BJ (cell line): ENCODE data around the gene C11orf97. TPM values are rescaled to one million over a fixed set of nuclear protein-coding genes. Genes with fewer than 3 reads are reported as not detected.
A peak's percentile ranks its signal among the peaks of the same experiment; 100 is the strongest.

Source experiments
- CTCF ChIA-PET: fragments of 350-600 bp; formaldehyde crosslinking; extraction: SDS; loops from one replicate; lab custom pipeline; 2021; ENCODE audit warnings: antibody characterized with exemption, inconsistent platforms; lab: Yijun Ruan, JAX
- POLR2A ChIA-PET: fragments of 300-600 bp; sonication (Branson Sonifier 250); formaldehyde crosslinking; extraction: SDS; loops from one replicate; lab custom pipeline; 2021; ENCODE audit warnings: antibody characterized with exemption; lab: Charles Lee
- DNase-seq: peaks from one replicate; pipeline ENCODE4 v3.0.0-alpha.2; 2011; ENCODE audit warnings: low read depth
- H3K27me3 ChIP-seq: 2 replicates; pipeline ENCODE4 v1.6.0; 2011; ENCODE audit warnings: low read length; ENCODE audit not compliant: control insufficient read depth, insufficient read depth
- H3K36me3 ChIP-seq: 2 replicates; pipeline ENCODE4 v1.5.1; 2011; ENCODE audit warnings: low read length; ENCODE audit not compliant: control insufficient read depth, insufficient read depth
- H3K4me3 ChIP-seq: 2 replicates; pipeline ENCODE4 v1.5.1; 2011; ENCODE audit warnings: low read depth, mild to moderate bottlenecking, control low read depth, low read length
- polyA plus RNA-seq: library from polyadenylated mRNA; depleted of rRNA; stranded (reverse); fragments of >200 nt; gene quantifications from 2 replicates; pipeline ENCODE4 v1.2.3, GENCODE V29; 2011
- TF ChIP-seq, protein P1 (sequence below): IDR thresholded peaks from 2 replicates; pipeline ENCODE4 v1.5.1; 2011; ENCODE audit warnings: low read depth, mild to moderate bottlenecking, control low read depth, inconsistent platforms, low read length, moderate library complexity; ENCODE audit not compliant: insufficient read depth

The C11orf97 gene
- polyA plus RNA-seq, 1 experiment = not detected

DNA sequence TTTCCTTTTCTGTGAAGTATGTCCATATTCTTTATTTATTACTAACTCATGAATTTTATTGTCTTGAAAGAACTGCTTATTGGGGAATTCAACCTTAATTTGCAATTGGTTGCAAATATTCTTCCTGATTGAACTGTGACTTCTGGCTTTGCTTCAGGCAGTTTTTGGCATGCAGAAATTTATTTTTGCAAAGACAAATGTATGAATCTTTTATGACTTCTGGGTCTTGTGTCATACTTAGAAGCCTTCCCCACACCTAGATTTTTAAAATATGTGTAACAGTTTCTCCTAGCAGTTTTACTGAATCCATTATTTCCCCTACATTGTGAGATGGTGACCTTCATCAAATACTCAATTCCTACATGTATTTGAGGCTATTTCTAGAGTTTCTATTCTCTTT is 30.9 kb upstream of the C11orf97 start:
- ChIA-PET POLR2A (no interaction called here), CTCF (no interaction called here)
- no peak overlapping the region for H3K4me3 ChIP-seq
- H3K27me3 ChIP-seq = no peaks in the 10 kb centered on the region
- DNase-seq = no peak
- TF ChIP-seq, protein P1, sequence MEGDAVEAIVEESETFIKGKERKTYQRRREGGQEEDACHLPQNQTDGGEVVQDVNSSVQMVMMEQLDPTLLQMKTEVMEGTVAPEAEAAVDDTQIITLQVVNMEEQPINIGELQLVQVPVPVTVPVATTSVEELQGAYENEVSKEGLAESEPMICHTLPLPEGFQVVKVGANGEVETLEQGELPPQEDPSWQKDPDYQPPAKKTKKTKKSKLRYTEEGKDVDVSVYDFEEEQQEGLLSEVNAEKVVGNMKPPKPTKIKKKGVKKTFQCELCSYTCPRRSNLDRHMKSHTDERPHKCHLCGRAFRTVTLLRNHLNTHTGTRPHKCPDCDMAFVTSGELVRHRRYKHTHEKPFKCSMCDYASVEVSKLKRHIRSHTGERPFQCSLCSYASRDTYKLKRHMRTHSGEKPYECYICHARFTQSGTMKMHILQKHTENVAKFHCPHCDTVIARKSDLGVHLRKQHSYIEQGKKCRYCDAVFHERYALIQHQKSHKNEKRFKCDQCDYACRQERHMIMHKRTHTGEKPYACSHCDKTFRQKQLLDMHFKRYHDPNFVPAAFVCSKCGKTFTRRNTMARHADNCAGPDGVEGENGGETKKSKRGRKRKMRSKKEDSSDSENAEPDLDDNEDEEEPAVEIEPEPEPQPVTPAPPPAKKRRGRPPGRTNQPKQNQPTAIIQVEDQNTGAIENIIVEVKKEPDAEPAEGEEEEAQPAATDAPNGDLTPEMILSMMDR = no peak
- peaks cover 3% of the 10 kb centered on the region for H3K36me3 ChIP-seq

DNA sequence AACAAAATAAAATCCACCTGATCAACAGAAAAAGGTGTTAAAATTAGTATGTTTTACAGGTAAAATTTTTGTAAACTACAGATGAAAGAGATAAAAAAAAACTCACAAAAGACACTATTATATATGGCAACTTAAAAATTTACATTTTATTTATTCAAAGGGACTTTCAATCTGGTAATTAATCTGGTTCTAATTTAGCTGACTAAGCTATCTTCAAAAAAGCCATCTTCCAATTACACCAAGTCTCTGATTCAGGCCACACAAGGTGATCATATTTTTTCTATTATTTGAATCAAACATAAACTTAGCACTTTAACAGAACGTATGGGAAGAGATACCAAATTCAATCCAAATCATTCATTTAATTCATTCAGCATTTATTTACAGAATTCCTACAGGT is 26.2 kb upstream of the C11orf97 start:
- Histone ChIP-seq H3K4me3 (no peak overlapping the region), H3K36me3 (peaks cover 3% of the 10 kb centered on the region), H3K27me3 (no peaks in the 10 kb centered on the region)
- ChIA-PET POLR2A (no interaction called here), CTCF (interaction anchor here (1.6 kb wide), 1 partner anchor 590 kb away, joined by 4 read pairs; no protein-coding TSS in a partner anchor)
- no peak for DNase-seq
- TF ChIP-seq, protein P1 = no peak

DNA sequence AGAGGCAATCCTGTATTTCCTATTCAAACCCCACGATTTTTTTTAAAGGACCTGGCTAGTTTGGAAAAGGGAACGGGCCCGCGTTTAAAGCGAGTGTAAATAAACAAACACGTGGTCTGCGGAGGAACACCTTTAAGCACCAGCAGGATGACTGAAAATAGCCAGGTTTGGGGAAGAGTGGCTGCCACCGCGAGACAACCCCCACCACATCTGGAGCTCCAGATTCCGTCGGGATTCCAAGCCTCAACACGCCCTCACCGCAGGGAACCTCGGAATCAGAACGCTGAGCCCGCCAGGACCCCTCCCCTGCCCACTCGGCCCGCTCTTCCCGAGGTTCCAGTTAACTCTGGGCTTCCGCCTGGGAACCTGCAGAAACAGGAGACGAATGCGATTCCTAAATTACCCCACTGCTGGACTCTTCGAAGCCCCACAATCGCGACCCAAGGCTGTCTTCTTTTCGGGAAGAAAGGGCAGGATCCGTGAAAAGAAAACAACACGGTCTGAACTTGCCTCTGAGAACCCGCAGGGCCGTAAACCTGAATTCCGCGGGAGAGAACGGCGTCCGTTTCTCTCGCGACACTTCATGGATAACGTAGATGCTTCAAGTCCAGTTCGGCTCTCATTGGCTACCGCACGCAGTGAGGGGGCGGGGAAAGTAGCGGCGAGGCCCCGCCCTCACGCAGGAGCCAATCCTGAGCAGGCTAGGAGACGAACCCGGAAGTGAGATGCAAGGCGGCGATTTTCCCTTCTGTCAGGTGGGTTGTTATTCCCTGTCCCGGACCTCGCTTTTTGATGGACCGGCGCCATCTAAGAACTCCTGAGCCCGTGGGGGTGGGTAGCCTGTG is 18.8 kb upstream of the C11orf97 start, which contains the start of the genes ANKRD49 and MRE11:
ANKRD49 (plus strand) TSS at position 704 of the 845 bp plus-strand sequence. CDS start 2,710 bp downstream, outside the sequence.
MRE11 (minus strand) TSS at position 564 of the 845 bp plus-strand sequence. CDS start 1,043 bp downstream, outside the sequence.
- DNase-seq = peak; percentile 96
- Histone ChIP-seq H3K36me3 (no peaks in the 10 kb centered on the region; the same call in 1 of the 2 replicates), H3K4me3 (peak within 1 kb of the TSS; percentile 93), H3K27me3 (no peaks in the 10 kb centered on the region)
- TF ChIP-seq, protein P1 = no peak
- ChIA-PET CTCF (interaction anchor here (0.7 to 1.1 kb wide), 2 partner anchors 11 to 598 kb away, joined by 3 read pairs; no protein-coding TSS in a partner anchor), POLR2A (no interaction called here)

DNA sequence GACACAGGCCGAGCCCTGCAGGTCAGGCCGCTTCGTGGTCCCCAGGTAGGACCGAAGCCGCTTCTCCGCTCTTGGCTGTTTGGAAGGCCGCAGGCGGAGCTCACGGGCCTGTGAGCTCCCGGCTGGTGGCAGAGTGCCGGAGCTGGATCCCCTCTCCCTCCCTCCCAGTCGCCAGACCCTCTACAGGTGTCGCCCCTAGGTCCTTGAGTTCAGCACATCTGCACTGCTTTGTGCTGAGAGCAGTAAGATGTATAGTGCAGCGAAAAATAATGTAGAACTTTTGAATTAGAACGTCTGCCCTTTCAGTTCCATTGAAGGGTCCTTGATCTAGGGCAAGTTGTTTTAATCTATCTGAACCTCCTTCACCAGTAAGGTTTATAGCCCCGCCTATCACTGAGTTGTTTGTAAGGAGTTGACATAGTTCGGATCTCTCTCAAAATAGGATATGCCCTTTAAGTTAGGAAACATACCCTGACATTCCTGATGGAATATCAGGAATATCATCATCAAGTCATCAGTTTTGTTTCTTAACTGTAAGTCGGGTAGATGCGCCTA is 18.1 kb upstream of the C11orf97 start:
- CTCF ChIA-PET = interaction anchor here (0.7 to 1.1 kb wide), 2 partner anchors 11 to 599 kb away, joined by 3 read pairs; no protein-coding TSS in a partner anchor
- POLR2A ChIA-PET = no interaction called here

More for the DNA sequence above, 18.1 kb upstream of the C11orf97 start:
- Histone ChIP-seq H3K36me3 (peaks cover 2% of the 10 kb centered on the region), H3K4me3 (peak overlapping the region; percentile 93), H3K27me3 (no peaks in the 10 kb centered on the region)
- no peak for DNase-seq
- TF ChIP-seq, protein P1 = no peak
